GM21576 (cell line): Measurements from ENCODE around the gene LAMA2.

Experiments
- ATAC-seq: cut with Tn5 transposase; IDR thresholded peaks from one replicate; pipeline ENCODE4 v1.9.1; 2021; ENCODE audit warnings: mild to moderate bottlenecking, moderate library complexity; ENCODE audit not compliant: unreplicated experiment

The LAMA2 gene

GRCh38 chr6:129544892-129545612 is 662.1 kb downstream of the LAMA2 start:
- ATAC-seq = no peak

DNA sequence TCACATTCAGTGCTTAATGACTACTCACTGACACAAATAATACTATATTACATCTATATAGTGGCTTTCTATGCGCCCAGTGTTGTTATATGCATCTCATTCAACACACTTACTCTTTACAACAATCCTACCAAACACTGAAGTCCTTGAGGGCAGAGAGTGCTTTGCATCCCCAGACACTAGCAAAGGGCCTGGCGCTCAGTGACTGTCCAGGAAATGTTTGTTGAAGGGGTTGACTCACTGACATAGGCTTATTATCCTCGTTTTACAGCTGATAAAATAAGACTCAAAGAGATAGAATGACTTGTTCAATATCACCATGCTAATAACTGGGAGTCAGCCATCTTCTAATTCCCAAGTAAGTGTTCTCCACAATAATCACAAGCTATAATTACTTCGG is 663.8 kb downstream of the LAMA2 start:
- ATAC-seq = no peak

GRCh38 chr6:129551486-129551885 is 668.5 kb downstream of the LAMA2 start:
- no peak for ATAC-seq

DNA sequence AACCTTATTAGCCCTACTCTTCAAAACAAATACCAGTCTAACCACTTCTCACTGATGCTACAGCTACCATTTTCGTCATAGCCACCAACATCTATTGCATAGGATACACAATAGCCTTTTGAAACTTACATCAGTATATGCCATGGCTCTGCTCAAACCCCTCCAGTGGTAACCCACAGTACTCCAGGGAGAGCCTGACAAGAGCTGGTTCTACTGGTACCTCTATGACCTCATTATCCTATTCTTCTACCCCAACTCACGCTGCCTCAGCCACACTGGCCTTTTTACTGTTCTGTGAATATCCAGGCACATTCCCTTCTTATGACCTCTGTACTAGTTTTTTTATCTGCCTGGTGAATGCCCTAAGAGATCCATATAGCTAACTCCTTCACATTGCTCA is 669.5 kb downstream of the LAMA2 start:
- ATAC-seq = no peak

- no peak for ATAC-seq
Observed at GRCh38 chr6:129555206-129555832, 672.4 kb downstream of the LAMA2 start.

GRCh38 chr6:129558248-129558647 is 675.3 kb downstream of the LAMA2 start:
- ATAC-seq = no peak

- no peak for ATAC-seq
Observed at GRCh38 chr6:129565366-129565765, 682.4 kb downstream of the LAMA2 start.

- ATAC-seq = no peak
Observed at GRCh38 chr6:129565811-129566210, 682.9 kb downstream of the LAMA2 start.
